WERI-Rb-1 (cell line): ENCODE results near the gene TMEM200B.
"Not testable (repeated sequence)": the region's sequence is repeated elsewhere in the genome, so short reads cannot be mapped to it uniquely, and the experiment has no call there.

ENCODE experiments used
- DNase-seq: peaks from one replicate; pipeline ENCODE4 v3.0.0-alpha.2; 2020
- H3K27ac ChIP-seq: fragments of 250-450 bp; sonication (Bioruptor Pico); 2 replicates; pipeline ENCODE4 v1.5.1; 2020; ENCODE audit warnings: mild to moderate bottlenecking, moderate library complexity
- H3K27me3 ChIP-seq: fragments of 250-450 bp; sonication (Bioruptor Pico); 2 replicates; pipeline ENCODE4 v1.5.1; 2021; ENCODE audit warnings: mild to moderate bottlenecking, low read depth, moderate library complexity; ENCODE audit not compliant: insufficient read depth, severe bottlenecking
- H3K36me3 ChIP-seq: fragments of 250-450 bp; sonication (Bioruptor Pico); 2 replicates; pipeline ENCODE4 v1.5.1; 2020; ENCODE audit warnings: mild to moderate bottlenecking, moderate library complexity
- H3K4me3 ChIP-seq: 2 replicates; pipeline ENCODE4 v1.5.1; 2011; ENCODE audit warnings: low read depth, mild to moderate bottlenecking, control low read depth, low read length
- H3K9me3 ChIP-seq: fragments of 250-450 bp; sonication (Bioruptor Pico); 2 replicates; pipeline ENCODE4 v1.5.1; 2021; ENCODE audit warnings: mild to moderate bottlenecking, moderate library complexity; ENCODE audit not compliant: severe bottlenecking
- CTCF ChIP-seq: IDR thresholded peaks from 2 replicates; pipeline ENCODE4 v1.5.1; 2011; ENCODE audit warnings: low read depth, mild to moderate bottlenecking, control low read depth, inconsistent platforms, low read length

TMEM200B gene

GRCh38 chr1:29142714-29143113 lies 19.0 kb upstream of the TMEM200B start:
- H3K27ac ChIP-seq = no peak overlapping the region
- peaks cover 32% of the 10 kb centered on the region for H3K36me3 ChIP-seq
- H3K4me3 ChIP-seq = no peak overlapping the region
- no peaks in the 10 kb centered on the region for H3K27me3 ChIP-seq
- no peak for TF ChIP-seq CTCF
- no peaks in the 10 kb centered on the region for H3K9me3 ChIP-seq
- no peak for DNase-seq

GRCh38 chr1:29136391-29136915 lies 12.8 kb upstream of the TMEM200B start:
- Histone ChIP-seq H3K27me3 (no peaks in the 10 kb centered on the region), H3K27ac (no peak overlapping the region), H3K36me3 (no peaks in the 10 kb centered on the region), H3K9me3 (no peaks in the 10 kb centered on the region), H3K4me3 (no peak overlapping the region)
- DNase-seq = no peak
- no peak for TF ChIP-seq CTCF

- Histone ChIP-seq H3K4me3 (no peak overlapping the region), H3K36me3 (no peaks in the 10 kb centered on the region), H3K27me3 (no peaks in the 10 kb centered on the region), H3K9me3 (no peaks in the 10 kb centered on the region), H3K27ac (no peak overlapping the region)
- no peak for TF ChIP-seq CTCF
- no peak for DNase-seq
These were observed 11.0 kb upstream of the TMEM200B start for GRCh38 chr1:29134695-29135028.

GRCh38 chr1:29133861-29134694 lies 10.4 kb upstream of the TMEM200B start:
- no peak for DNase-seq
- no peak for TF ChIP-seq CTCF
- no peaks in the 10 kb centered on the region for H3K27me3 ChIP-seq
- no peaks in the 10 kb centered on the region for H3K36me3 ChIP-seq
- no peaks in the 10 kb centered on the region for H3K9me3 ChIP-seq
- no peak overlapping the region for H3K4me3 ChIP-seq
- H3K27ac ChIP-seq = no peak overlapping the region

DNA sequence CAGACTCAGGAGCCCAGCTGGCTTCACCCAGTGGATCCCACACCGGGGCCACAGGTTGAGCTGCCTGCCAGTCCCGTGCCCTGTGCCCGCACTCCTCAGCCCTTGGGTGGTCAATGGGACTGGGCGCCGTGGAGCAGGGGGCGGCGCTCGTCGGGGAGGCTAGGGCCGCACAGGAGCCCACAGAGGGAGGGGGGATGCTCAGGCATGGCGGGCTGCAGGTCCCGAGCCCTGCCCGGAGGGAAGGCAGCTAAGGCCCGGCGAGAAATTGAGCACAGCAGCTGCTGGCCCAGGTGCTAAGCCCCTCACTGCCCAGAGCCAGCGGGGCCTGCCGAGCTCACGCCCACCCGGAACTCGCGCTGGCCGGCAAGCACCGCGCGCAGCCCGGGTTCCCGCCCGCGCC lies 7.4 kb upstream of the TMEM200B start:
- DNase-seq, H3K27ac ChIP-seq, H3K27me3 ChIP-seq, H3K4me3 ChIP-seq, H3K36me3 ChIP-seq, H3K9me3 ChIP-seq: not testable (repeated sequence)

GRCh38 chr1:29129916-29130315 lies 6.2 kb upstream of the TMEM200B start:
- DNase-seq = no peak
- H3K9me3 ChIP-seq = no peaks in the 10 kb centered on the region
- H3K27me3 ChIP-seq = no peaks in the 10 kb centered on the region
- H3K36me3 ChIP-seq = no peaks in the 10 kb centered on the region
- TF ChIP-seq CTCF = no peak
- no peak overlapping the region for H3K27ac ChIP-seq
- H3K4me3 ChIP-seq = no peak overlapping the region
